ENCODE results near the gene FOXP1.
"Not testable (repeated sequence)": the region's sequence is repeated elsewhere in the genome, so short reads cannot be mapped to it uniquely, and the experiment has no call there.

The FOXP1 gene

DNA sequence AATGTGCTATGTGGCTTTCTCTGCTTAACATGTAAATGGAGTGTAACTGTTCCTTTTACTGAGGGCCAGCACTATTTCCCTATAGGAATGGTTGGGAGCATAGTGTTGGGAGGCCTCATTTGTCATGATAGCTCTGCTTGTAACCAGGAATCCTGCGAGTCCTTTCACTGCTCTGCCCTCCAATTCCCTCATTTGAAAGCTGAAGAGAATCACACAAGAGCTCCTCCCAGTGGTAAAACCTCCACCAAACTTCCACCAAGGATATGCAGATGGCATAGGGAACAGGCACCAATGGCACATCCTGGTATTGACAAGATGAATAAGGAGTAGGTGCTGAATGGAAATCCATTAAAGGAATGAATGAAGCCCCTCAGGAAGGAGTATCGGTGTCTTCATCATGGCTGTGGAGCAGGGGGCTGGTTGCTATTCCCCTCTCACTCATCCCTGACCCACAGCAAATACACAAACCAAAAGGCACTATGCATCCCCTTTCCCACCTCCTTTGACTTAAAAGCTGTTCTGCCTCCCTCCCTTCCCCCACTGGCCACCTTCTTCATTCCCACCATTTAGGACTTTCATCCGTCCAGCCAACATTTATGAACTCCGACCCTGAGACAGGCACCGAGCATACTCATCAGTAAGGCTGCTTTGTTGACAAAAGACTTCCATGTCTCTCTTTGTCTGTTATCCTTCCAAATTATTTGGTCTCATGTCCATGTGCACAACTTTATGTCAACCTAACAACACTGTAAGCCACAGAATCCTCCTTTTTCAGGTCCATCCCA, 560.8 kb downstream of the FOXP1 start:
- Histone ChIP-seq H3K4me2 (ENCODE audit: low read length) (no peak overlapping the region), H3K4me3 (ENCODE audit: low read depth, low read length) (no peak overlapping the region), H3K36me3 (ENCODE audit: control insufficient read depth, insufficient read depth, low read length) (no peaks in the 10 kb centered on the region), H3K4me1 (peaks cover 2% of the 10 kb centered on the region), H3K27ac (no peak overlapping the region), H3K9me3 (ENCODE audit: control insufficient read depth, low read length) (no peaks in the 10 kb centered on the region), H3K9ac (no peak overlapping the region), H2AFZ (no peak overlapping the region), H3K79me2 (no peaks in the 10 kb centered on the region), H3K27me3 (ENCODE audit: control insufficient read depth, insufficient read depth, low read length) (no peaks in the 10 kb centered on the region)
- TF ChIP-seq, protein P1, sequence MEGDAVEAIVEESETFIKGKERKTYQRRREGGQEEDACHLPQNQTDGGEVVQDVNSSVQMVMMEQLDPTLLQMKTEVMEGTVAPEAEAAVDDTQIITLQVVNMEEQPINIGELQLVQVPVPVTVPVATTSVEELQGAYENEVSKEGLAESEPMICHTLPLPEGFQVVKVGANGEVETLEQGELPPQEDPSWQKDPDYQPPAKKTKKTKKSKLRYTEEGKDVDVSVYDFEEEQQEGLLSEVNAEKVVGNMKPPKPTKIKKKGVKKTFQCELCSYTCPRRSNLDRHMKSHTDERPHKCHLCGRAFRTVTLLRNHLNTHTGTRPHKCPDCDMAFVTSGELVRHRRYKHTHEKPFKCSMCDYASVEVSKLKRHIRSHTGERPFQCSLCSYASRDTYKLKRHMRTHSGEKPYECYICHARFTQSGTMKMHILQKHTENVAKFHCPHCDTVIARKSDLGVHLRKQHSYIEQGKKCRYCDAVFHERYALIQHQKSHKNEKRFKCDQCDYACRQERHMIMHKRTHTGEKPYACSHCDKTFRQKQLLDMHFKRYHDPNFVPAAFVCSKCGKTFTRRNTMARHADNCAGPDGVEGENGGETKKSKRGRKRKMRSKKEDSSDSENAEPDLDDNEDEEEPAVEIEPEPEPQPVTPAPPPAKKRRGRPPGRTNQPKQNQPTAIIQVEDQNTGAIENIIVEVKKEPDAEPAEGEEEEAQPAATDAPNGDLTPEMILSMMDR (IDR thresholded peaks at IDR 0.05), result no peak

DNA sequence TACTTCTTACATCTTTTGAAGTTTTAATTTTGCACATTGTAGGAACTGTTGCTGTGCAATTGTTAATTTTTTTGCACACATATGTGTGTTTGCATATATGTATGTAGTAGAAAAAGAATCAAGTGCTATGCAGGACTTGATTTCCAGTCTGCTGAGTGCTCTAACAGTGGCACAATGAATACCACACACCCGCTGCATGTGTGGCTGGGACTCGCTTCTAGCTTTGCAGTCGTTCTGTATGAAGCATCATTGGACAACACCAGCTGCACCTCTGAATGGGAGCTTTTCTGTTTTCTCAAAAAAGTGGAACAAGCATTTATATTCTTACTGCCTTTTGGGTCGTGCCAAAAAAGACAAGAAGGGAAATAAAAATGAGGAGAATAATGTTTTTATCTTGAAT, 564.7 kb downstream of the FOXP1 start:
- Histone ChIP-seq H3K27me3 (ENCODE audit: control insufficient read depth, insufficient read depth, low read length) (no peaks in the 10 kb centered on the region), H2AFZ (no peak overlapping the region), H3K79me2 (no peaks in the 10 kb centered on the region), H3K4me1 (no peaks in the 10 kb centered on the region), H3K36me3 (ENCODE audit: control insufficient read depth, insufficient read depth, low read length) (no peaks in the 10 kb centered on the region), H3K9ac (no peak overlapping the region), H3K27ac (no peak overlapping the region), H3K4me2 (ENCODE audit: low read length) (no peak overlapping the region), H3K9me3 (ENCODE audit: control insufficient read depth, low read length) (no peaks in the 10 kb centered on the region), H3K4me3 (ENCODE audit: low read depth, low read length) (no peak overlapping the region)
- TF ChIP-seq, protein P1 (IDR thresholded peaks at IDR 0.05), result no peak

DNA sequence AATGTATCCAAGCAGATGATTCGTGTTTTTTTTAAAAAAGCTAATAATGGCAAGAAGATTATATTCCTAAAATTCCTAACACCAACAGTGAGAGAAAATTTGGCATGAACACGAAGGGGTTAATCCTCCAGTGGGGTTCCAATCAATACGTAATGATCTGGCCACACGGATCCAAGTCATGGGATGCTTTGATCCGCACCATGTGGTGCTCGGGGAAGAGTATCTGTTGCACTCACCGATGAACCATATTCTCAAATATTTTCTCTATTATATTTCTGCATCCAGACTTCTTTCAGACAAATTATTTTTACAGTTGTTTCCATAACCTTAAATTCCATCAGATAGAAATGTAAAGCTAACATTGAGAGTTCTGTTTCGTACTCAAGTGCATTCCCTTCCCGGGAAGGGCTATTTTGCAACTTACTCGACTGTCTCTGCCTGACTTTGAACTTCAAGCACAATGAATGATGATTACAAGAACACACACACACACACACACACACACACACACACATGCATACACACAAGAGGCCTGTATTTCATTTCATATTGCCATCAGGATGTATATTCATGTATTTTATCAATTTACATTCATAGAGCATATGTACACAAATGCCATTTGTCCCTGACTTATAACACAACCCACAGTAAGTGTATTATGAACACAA, 567.2 kb downstream of the FOXP1 start:
- Histone ChIP-seq H3K27me3 (ENCODE audit: control insufficient read depth, insufficient read depth, low read length) (no peaks in the 10 kb centered on the region), H2AFZ (no peak overlapping the region), H3K4me1 (no peaks in the 10 kb centered on the region), H3K4me2 (ENCODE audit: low read length) (no peak overlapping the region), H3K9me3 (ENCODE audit: control insufficient read depth, low read length) (no peaks in the 10 kb centered on the region), H3K79me2 (peaks cover 4% of the 10 kb centered on the region), H3K36me3 (ENCODE audit: control insufficient read depth, insufficient read depth, low read length) (no peaks in the 10 kb centered on the region), H3K9ac (no peak overlapping the region), H3K4me3 (ENCODE audit: low read depth, low read length) (no peak overlapping the region), H3K27ac (no peak overlapping the region)
- TF ChIP-seq, protein P1 (IDR thresholded peaks at IDR 0.05), result no peak

DNA sequence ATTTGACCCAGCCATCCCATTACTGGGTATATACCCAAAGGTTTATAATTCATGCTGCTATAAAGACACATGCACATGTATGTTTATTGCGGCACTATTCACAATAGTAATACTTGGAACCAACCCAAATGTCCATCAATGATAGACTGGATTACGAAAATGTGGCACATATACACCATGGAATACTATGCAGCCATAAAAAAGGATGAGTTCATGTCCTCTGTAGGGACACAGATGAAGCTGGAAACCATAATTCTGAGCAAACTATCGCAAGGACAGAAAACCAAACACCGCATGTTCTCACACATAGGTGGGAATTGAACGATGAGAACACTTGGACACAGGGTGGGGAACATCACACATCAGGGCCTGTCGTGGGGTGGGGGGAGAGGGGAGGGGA, 568.9 kb downstream of the FOXP1 start:
- H3K4me3 ChIP-seq (ENCODE audit: low read depth, low read length); H3K79me2 ChIP-seq; H3K27me3 ChIP-seq (ENCODE audit: control insufficient read depth, insufficient read depth, low read length); H3K27ac ChIP-seq; H2AFZ ChIP-seq; H3K9me3 ChIP-seq (ENCODE audit: control insufficient read depth, low read length); H3K4me2 ChIP-seq (ENCODE audit: low read length); H3K9ac ChIP-seq; H3K4me1 ChIP-seq; H3K36me3 ChIP-seq (ENCODE audit: control insufficient read depth, insufficient read depth, low read length): not testable (repeated sequence)

DNA sequence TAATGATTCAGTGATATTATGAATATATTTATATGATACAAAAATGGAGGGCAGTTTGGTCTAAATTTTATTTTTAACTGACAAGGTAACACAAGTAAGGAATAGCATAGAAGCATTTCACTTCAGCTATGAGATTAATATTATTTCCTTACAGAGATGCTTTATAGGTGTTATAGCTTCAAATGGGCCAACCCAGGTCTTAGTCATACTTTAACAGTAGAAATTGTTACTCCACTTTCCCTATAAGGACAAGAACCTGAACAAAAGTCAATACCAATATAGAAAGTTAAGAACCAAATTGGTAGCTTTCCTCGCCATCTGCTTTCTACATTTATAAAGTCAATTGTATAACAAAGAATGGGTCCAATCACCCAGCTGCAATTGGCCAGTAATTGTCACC, 570.6 kb downstream of the FOXP1 start:
- H3K27me3 ChIP-seq (ENCODE audit: control insufficient read depth, insufficient read depth, low read length), result no peaks in the 10 kb centered on the region
- H3K27ac ChIP-seq, result no peak overlapping the region
- no peak overlapping the region for H2AFZ ChIP-seq
- no peak overlapping the region for H3K9ac ChIP-seq
- peaks cover 4% of the 10 kb centered on the region for H3K79me2 ChIP-seq
- H3K36me3 ChIP-seq (ENCODE audit: control insufficient read depth, insufficient read depth, low read length), result no peaks in the 10 kb centered on the region
- TF ChIP-seq, protein P1 (IDR thresholded peaks at IDR 0.05), result no peak
- no peaks in the 10 kb centered on the region for H3K4me1 ChIP-seq
- H3K4me3 ChIP-seq (ENCODE audit: low read depth, low read length), result no peak overlapping the region
- no peak overlapping the region for H3K4me2 ChIP-seq (ENCODE audit: low read length)
- no peaks in the 10 kb centered on the region for H3K9me3 ChIP-seq (ENCODE audit: control insufficient read depth, low read length)

Measured in parathyroid adenoma (tissue), 2 donors.